Globus pallidus (tissue), 1 donor: ENCODE data around the gene IL6R.

Experiments
- DNase-seq: peaks from one replicate; pipeline ENCODE4 v3.0.0-alpha.2; 2015; ENCODE audit warnings: low spot score

IL6R gene

GRCh38 chr1:154517661-154518060 is 112.5 kb downstream of the IL6R start:
- DNase-seq: no peak
